Islet precursor cell (in vitro differentiated cells): ENCODE results near the gene PCMTD2.

ENCODE experiments used
- DNase-seq: peaks from one replicate; pipeline ENCODE4 v3.0.0-alpha.2; 2018

Gene PCMTD2

GRCh38 chr20:64255361-64256281, at the start of gene PCMTD2:
TSS of gene PCMTD2 (plus strand) at chr20:64255748. CDS start at chr20:64259966, 4,218 bp downstream.
- peak; percentile 88 for DNase-seq

- no peak for DNase-seq
These were observed 48.9 kb upstream of the PCMTD2 start for GRCh38 chr20:64206614-64207013.

GRCh38 chr20:64207641-64208590, 47.6 kb upstream of the PCMTD2 start:
- DNase-seq, result no peak

- no peak for DNase-seq
These were observed 46.4 kb upstream of the PCMTD2 start for GRCh38 chr20:64209148-64209547.

GRCh38 chr20:64210656-64211369, 44.7 kb upstream of the PCMTD2 start:
- DNase-seq, result no peak

GRCh38 chr20:64211874-64212658, 43.5 kb upstream of the PCMTD2 start:
- DNase-seq, result no peak

GRCh38 chr20:64212755-64213154, 42.8 kb upstream of the PCMTD2 start:
- no peak for DNase-seq

- no peak for DNase-seq
These were observed 41.4 kb upstream of the PCMTD2 start for GRCh38 chr20:64214113-64214512.

GRCh38 chr20:64214952-64215351, 40.6 kb upstream of the PCMTD2 start:
- DNase-seq, result no peak

GRCh38 chr20:64216036-64216435, 39.5 kb upstream of the PCMTD2 start:
- DNase-seq, result no peak

GRCh38 chr20:64216910-64217309, 38.6 kb upstream of the PCMTD2 start:
- no peak for DNase-seq

GRCh38 chr20:64217539-64218221, 37.9 kb upstream of the PCMTD2 start:
- no peak for DNase-seq

- DNase-seq, result no peak
These were observed 36.3 kb upstream of the PCMTD2 start for GRCh38 chr20:64219202-64219601.

- no peak for DNase-seq
These were observed 35.8 kb upstream of the PCMTD2 start for GRCh38 chr20:64219730-64220129.

GRCh38 chr20:64220420-64220819, 35.1 kb upstream of the PCMTD2 start:
- no peak for DNase-seq

- no peak for DNase-seq
These were observed 34.5 kb upstream of the PCMTD2 start for GRCh38 chr20:64220891-64221527.

- no peak for DNase-seq
These were observed 33.2 kb upstream of the PCMTD2 start for GRCh38 chr20:64222291-64222735.

- no peak for DNase-seq
These were observed 32.6 kb upstream of the PCMTD2 start for GRCh38 chr20:64222851-64223525.

- peak; percentile 87 for DNase-seq
These were observed 32.0 kb upstream of the PCMTD2 start for GRCh38 chr20:64223526-64224067.
